Stomach smooth muscle (tissue), 2 donors: ENCODE data around the gene FLOT1.
A peak's percentile ranks its signal among the peaks of the same experiment; 100 is the strongest.
"Not testable (repeated sequence)": the region's sequence is repeated elsewhere in the genome, so short reads cannot be mapped to it uniquely, and the experiment has no call there.

Experiments used
- H3K27ac ChIP-seq: one replicate; pipeline ENCODE4 v1.7.0; 2013; ENCODE audit warnings: mild to moderate bottlenecking, low read length, inconsistent platforms
- H3K27me3 ChIP-seq, 2 donors: one replicate each; pipeline ENCODE4 v1.7.0; 2013; ENCODE audit warnings: low read length in 2 of 2; ENCODE audit not compliant: insufficient read depth in 2 of 2, control insufficient read depth in 1 of 2
- H3K36me3 ChIP-seq, 2 donors: one replicate each; pipeline ENCODE4 v1.7.0; 2013; ENCODE audit warnings: low read length in 2 of 2; ENCODE audit not compliant: control insufficient read depth in 2 of 2, insufficient read depth in 2 of 2
- H3K4me1 ChIP-seq: one replicate; pipeline ENCODE4 v1.7.0; 2013; ENCODE audit warnings: low read length; ENCODE audit not compliant: control insufficient read depth, insufficient read depth
- H3K4me3 ChIP-seq, 2 donors: one replicate each; pipeline ENCODE4 v1.7.0; 2013; ENCODE audit warnings: low read length in 2 of 2
- H3K9ac ChIP-seq, 2 donors: one replicate each; pipeline ENCODE4 v1.7.0; 2013; ENCODE audit warnings: low read length in 2 of 2, mild to moderate bottlenecking in 1 of 2
- H3K9me3 ChIP-seq, 2 donors: one replicate each; pipeline ENCODE4 v1.7.0; 2013; ENCODE audit warnings: low read length in 2 of 2; ENCODE audit not compliant: control insufficient read depth in 2 of 2
- donor health status: healthy.
- donor health status: Pancreatic carcinoma.

Gene FLOT1

GRCh38 chr6:30720738-30721197 is 21.7 kb downstream of the FLOT1 start:
- Histone ChIP-seq H3K36me3 (peaks cover 22 to 23% of the 10 kb centered on the region in 2 donors), H3K27ac (peak overlapping the region; percentile 85), H3K4me1 (peaks cover 45% of the 10 kb centered on the region), H3K9me3 (no peaks in the 10 kb centered on the region), H3K9ac (peak overlapping the region; percentile 79 to 90), H3K27me3 (no peaks in the 10 kb centered on the region), H3K4me3 (peak overlapping the region; percentile 92 to 93)

DNA sequence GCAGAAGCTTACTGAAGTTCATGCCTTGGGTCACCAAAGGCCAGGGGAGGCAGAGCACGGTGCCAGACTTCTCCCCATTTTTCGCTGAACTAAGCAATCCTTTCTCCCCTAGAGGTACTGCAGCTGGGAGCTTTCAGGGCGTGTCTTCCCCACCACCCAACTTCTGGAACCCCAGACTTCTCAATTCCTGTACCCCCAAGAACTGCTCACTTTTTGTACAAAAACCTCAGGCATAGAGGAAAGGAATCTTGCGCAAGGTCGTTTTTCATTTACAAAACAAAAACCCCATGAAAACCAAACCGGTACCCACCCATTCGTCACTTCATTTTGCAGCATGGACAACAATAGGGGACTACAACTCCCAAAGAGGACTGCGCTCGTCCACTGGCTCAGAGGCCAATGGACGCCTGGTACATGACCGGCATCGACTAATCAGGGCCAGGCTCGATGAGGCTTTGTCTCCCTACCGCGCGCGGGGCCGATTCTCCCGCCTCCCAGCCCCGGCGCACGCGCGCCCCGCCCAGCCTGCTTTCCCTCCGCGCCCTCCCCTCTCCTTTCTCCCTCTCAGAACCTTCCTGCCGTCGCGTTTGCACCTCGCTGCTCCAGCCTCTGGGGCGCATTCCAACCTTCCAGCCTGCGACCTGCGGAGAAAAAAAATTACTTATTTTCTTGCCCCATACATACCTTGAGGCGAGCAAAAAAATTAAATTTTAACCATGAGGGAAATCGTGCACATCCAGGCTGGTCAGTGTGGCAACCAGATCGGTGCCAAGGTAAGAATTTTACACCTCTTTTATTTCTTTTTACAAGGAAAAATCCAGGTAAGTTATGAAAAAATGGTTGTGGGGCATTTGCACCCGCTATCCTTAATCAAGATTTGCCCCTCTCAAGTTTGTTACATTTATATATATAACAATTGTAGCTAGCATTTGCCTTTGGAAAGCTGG is 22.4 kb downstream of the FLOT1 start, which contains the start of gene TUBB:
Gene TUBB, plus strand, starts transcription at position 562 of the 947 bp plus-strand sequence. Its CDS starts 155 bp downstream, at position 717.
- H3K4me1 ChIP-seq, result peaks cover 43% of the 10 kb centered on the region
- no peaks in the 10 kb centered on the region for H3K9me3 ChIP-seq
- H3K27me3 ChIP-seq, result no peaks in the 10 kb centered on the region
- peaks cover 16 to 20% of the 10 kb centered on the region in 2 donors for H3K36me3 ChIP-seq
- H3K27ac ChIP-seq, result peak within 1 kb of the TSS; percentile 85
- peak within 1 kb of the TSS; percentile 92 to 93 for H3K4me3 ChIP-seq
- peak within 1 kb of the TSS; percentile 79 to 90 for H3K9ac ChIP-seq

- Histone ChIP-seq H3K9ac (peak overlapping the region in 1 of 2 donors; percentile 71), H3K4me3 (peak overlapping the region; percentile 55 to 93), H3K27me3 (no peaks in the 10 kb centered on the region), H3K9me3 (no peaks in the 10 kb centered on the region), H3K4me1 (peaks cover 37% of the 10 kb centered on the region), H3K27ac (peak overlapping the region; percentile 85), H3K36me3 (peaks cover 14% of the 10 kb centered on the region in 2 donors)
Observed at GRCh38 chr6:30719356-30719755, 23.1 kb downstream of the FLOT1 start.

GRCh38 chr6:30717845-30718720 is 24.4 kb downstream of the FLOT1 start:
- not testable (repeated sequence) for H3K9me3 ChIP-seq, H3K27me3 ChIP-seq
- Histone ChIP-seq H3K4me1 (peaks cover 26% of the 10 kb centered on the region), H3K9ac (peak overlapping the region; percentile 57 to 71), H3K4me3 (peak overlapping the region; percentile 62 to 88), H3K27ac (peak overlapping the region; percentile 81), H3K36me3 (peaks cover 12 to 13% of the 10 kb centered on the region in 2 donors)

DNA sequence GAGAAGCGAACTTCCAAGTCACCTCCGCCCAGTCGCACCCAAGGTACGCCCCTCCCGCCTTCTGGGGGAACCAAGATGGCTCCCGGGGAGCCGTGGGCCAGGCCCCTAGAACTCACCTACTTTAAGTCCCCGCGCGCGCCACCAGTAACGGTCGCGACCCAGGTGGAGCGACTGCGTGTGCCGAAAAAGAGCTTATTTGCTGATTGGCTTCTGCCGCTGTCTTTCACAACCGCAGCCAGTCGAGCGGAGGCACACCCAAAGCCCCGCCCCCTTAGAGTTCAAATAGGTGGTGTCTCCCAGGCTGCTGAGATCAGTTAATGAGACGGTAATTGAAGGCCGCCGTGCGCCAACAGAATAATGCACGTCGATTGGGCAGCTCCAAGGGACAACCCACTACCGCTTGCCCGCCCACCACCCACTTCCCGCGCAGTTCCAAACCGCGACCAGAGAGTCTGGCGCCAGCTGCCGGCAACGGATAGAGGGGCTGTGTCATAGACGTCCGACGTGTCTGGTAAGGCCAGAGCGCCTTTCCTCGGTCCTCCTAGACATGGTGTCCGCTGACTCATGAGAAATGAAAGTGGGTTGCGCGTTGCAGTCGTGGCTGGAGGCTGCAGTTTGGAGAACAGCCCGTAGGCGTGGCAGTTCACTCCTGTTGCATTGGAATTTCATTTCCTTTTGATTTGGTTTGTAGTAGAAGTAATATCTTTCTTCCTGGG is 25.2 kb downstream of the FLOT1 start, which contains the start of gene MDC1:
Gene MDC1, minus strand, starts transcription at position 153 of the 716 bp plus-strand sequence. CDS start 2,106 bp downstream, outside the sequence.
- Histone ChIP-seq H3K9ac (peak within 1 kb of the TSS; percentile 81 to 89), H3K4me1 (peaks cover 19% of the 10 kb centered on the region)

GRCh38 chr6:30716879-30717128 is 25.7 kb downstream of the FLOT1 start:
- Histone ChIP-seq H3K9me3 (no peaks in the 10 kb centered on the region), H3K4me1 (peaks cover 15% of the 10 kb centered on the region), H3K36me3 (peaks cover 17 to 23% of the 10 kb centered on the region in 2 donors), H3K27ac (peak overlapping the region; percentile 94), H3K27me3 (no peaks in the 10 kb centered on the region), H3K9ac (peak overlapping the region; percentile 81 to 89), H3K4me3 (peak overlapping the region; percentile 86 to 88)

More for the DNA sequence above, 25.2 kb downstream of the FLOT1 start, which contains the start of gene MDC1:
- Histone ChIP-seq H3K9me3 (no peaks in the 10 kb centered on the region), H3K4me3 (peak within 1 kb of the TSS; percentile 86 to 88), H3K36me3 (peaks cover 12 to 18% of the 10 kb centered on the region in 2 donors), H3K27me3 (no peaks in the 10 kb centered on the region), H3K27ac (peak within 1 kb of the TSS; percentile 94)

GRCh38 chr6:30714263-30714662 is 28.2 kb downstream of the FLOT1 start:
- peaks cover 7% of the 10 kb centered on the region for H3K4me1 ChIP-seq
- no peak overlapping the region for H3K27ac ChIP-seq
- no peak overlapping the region for H3K4me3 ChIP-seq
- peaks cover 28 to 31% of the 10 kb centered on the region in 2 donors for H3K36me3 ChIP-seq
- H3K27me3 ChIP-seq, result no peaks in the 10 kb centered on the region
- no peaks in the 10 kb centered on the region for H3K9me3 ChIP-seq
- H3K9ac ChIP-seq, result no peak overlapping the region

- Histone ChIP-seq H3K27ac (no peak overlapping the region), H3K4me1 (peaks cover 7% of the 10 kb centered on the region), H3K9ac (no peak overlapping the region), H3K27me3 (no peaks in the 10 kb centered on the region), H3K36me3 (peaks cover 37 to 39% of the 10 kb centered on the region in 2 donors), H3K9me3 (no peaks in the 10 kb centered on the region), H3K4me3 (no peak overlapping the region)
Observed at GRCh38 chr6:30712441-30712945, 30.0 kb downstream of the FLOT1 start.

DNA sequence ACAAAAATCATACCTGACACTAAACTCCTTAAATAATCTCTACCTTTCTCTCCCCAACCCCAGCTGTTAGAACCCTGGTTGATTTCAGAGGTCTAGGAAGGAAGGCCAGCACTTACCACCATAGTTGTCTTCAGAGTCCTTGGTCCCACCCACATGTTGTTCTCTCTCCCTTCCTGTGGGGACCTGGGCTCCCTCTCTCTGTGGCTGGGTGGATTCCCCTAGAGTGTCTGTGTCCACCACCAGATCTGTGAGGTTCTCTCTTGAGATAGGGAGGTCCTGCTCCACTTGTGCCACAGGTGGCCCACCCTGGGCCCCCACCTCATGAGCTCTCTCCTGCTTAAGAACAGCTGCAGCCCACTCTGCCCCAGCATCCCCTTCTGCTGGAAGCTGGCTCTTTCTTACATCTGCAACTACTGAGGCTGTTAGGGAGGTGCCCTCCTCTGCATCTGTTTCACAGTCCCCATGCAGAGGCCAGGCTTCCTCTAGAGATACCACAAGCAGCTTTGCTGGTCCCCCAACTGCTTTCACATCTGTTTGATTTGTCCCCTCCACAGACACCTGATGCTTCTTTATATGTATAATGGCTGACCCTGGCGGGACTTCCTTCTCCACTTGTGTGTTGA is 30.6 kb downstream of the FLOT1 start:
- H3K27me3 ChIP-seq, result no peaks in the 10 kb centered on the region
- peaks cover 43% of the 10 kb centered on the region in 2 donors for H3K36me3 ChIP-seq
- H3K27ac ChIP-seq, result no peak overlapping the region
- H3K4me3 ChIP-seq, result no peak overlapping the region
- peaks cover 6% of the 10 kb centered on the region for H3K4me1 ChIP-seq
- H3K9me3 ChIP-seq, result no peaks in the 10 kb centered on the region
- H3K9ac ChIP-seq, result no peak overlapping the region
